ENCODE data around the gene DSE.

The DSE gene

DNA sequence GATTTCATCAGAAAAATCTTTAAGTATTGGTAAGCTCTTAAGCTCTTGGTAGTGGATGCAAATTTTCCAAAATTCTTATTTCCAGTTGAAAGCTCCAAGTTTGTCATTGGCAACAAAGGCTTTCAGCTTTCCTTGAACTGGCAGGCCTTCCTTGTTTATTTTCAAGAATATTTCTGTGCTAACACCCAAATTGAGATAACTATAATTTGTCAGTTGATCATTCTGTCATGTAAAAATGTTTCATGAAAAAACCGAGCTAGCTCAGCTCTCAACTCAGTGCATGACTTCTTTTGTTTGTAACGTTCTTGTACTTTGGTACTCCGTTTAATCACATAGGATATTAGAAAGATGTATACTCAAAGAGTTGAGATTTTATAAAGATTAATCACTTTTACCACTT lies 51.5 kb downstream of the DSE start:
- Histone ChIP-seq H3K27me3 (ENCODE audit: control insufficient read depth in 1 of 2, insufficient read depth in 2 of 2, low read length in 2 of 2) (no peaks in the 10 kb centered on the region), H3K27ac (ENCODE audit: low read depth, low read length) (no peak overlapping the region), H3K36me3 (ENCODE audit: control insufficient read depth in 1 of 2, insufficient read depth in 2 of 2, low read length in 2 of 2) (no peaks in the 10 kb centered on the region), H3K4me3 (ENCODE audit: low read depth in 1 of 2, low read length in 2 of 2) (no peak overlapping the region), H3K4me1 (ENCODE audit: control insufficient read depth in 1 of 2, insufficient read depth in 2 of 2, low read length in 2 of 2) (no peaks in the 10 kb centered on the region), H3K9ac (ENCODE audit: low read depth in 1 of 2, low read length in 2 of 2) (no peak overlapping the region), H3K9me3 (ENCODE audit: control insufficient read depth in 1 of 2, low read length in 2 of 2) (no peaks in the 10 kb centered on the region)

GRCh38 chr6:116424001-116424400 lies 53.3 kb downstream of the DSE start:
- H3K4me3 ChIP-seq (ENCODE audit: low read depth in 1 of 2, low read length in 2 of 2) = no peak overlapping the region
- H3K36me3 ChIP-seq (ENCODE audit: control insufficient read depth in 1 of 2, insufficient read depth in 2 of 2, low read length in 2 of 2) = peaks cover 0 to 3% of the 10 kb centered on the region in 2 donors
- H3K4me1 ChIP-seq (ENCODE audit: control insufficient read depth in 1 of 2, insufficient read depth in 2 of 2, low read length in 2 of 2) = no peaks in the 10 kb centered on the region
- no peaks in the 10 kb centered on the region for H3K9me3 ChIP-seq (ENCODE audit: control insufficient read depth in 1 of 2, low read length in 2 of 2)
- H3K27ac ChIP-seq (ENCODE audit: low read depth, low read length) = no peak overlapping the region
- no peak overlapping the region for H3K9ac ChIP-seq (ENCODE audit: low read depth in 1 of 2, low read length in 2 of 2)
- no peaks in the 10 kb centered on the region for H3K27me3 ChIP-seq (ENCODE audit: control insufficient read depth in 1 of 2, insufficient read depth in 2 of 2, low read length in 2 of 2)

DNA sequence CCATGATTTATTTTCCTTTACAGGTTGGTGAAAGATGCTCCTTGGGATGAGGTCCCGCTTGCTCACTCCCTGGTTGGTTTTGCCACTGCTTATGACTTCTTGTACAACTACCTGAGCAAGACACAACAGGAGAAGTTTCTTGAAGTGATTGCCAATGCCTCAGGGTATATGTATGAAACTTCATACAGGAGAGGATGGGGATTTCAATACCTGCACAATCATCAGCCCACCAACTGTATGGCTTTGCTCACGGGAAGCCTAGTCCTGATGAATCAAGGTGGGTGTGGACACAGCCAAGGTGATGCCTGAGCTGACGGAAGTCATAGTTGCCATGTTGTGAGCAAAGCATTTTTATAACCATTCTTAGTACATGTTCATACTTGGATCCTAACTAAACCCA lies 55.8 kb downstream of the DSE start:
- Histone ChIP-seq H3K4me3 (ENCODE audit: low read depth in 1 of 2, low read length in 2 of 2) (no peak overlapping the region), H3K36me3 (ENCODE audit: control insufficient read depth in 1 of 2, insufficient read depth in 2 of 2, low read length in 2 of 2) (peaks cover 0 to 10% of the 10 kb centered on the region in 2 donors), H3K9me3 (ENCODE audit: control insufficient read depth in 1 of 2, low read length in 2 of 2) (no peaks in the 10 kb centered on the region), H3K27me3 (ENCODE audit: control insufficient read depth in 1 of 2, insufficient read depth in 2 of 2, low read length in 2 of 2) (no peaks in the 10 kb centered on the region), H3K27ac (ENCODE audit: low read depth, low read length) (no peak overlapping the region), H3K4me1 (ENCODE audit: control insufficient read depth in 1 of 2, insufficient read depth in 2 of 2, low read length in 2 of 2) (no peaks in the 10 kb centered on the region), H3K9ac (ENCODE audit: low read depth in 1 of 2, low read length in 2 of 2) (no peak overlapping the region)

GRCh38 chr6:116429111-116429510 lies 58.4 kb downstream of the DSE start:
- H3K27ac ChIP-seq (ENCODE audit: low read depth, low read length) = no peak overlapping the region
- no peak overlapping the region for H3K9ac ChIP-seq (ENCODE audit: low read depth in 1 of 2, low read length in 2 of 2)
- H3K4me1 ChIP-seq (ENCODE audit: control insufficient read depth in 1 of 2, insufficient read depth in 2 of 2, low read length in 2 of 2) = no peaks in the 10 kb centered on the region
- no peaks in the 10 kb centered on the region for H3K9me3 ChIP-seq (ENCODE audit: control insufficient read depth in 1 of 2, low read length in 2 of 2)
- no peaks in the 10 kb centered on the region for H3K27me3 ChIP-seq (ENCODE audit: control insufficient read depth in 1 of 2, insufficient read depth in 2 of 2, low read length in 2 of 2)
- no peak overlapping the region for H3K4me3 ChIP-seq (ENCODE audit: low read depth in 1 of 2, low read length in 2 of 2)
- peaks cover 4 to 12% of the 10 kb centered on the region in 2 donors for H3K36me3 ChIP-seq (ENCODE audit: control insufficient read depth in 1 of 2, insufficient read depth in 2 of 2, low read length in 2 of 2)

DNA sequence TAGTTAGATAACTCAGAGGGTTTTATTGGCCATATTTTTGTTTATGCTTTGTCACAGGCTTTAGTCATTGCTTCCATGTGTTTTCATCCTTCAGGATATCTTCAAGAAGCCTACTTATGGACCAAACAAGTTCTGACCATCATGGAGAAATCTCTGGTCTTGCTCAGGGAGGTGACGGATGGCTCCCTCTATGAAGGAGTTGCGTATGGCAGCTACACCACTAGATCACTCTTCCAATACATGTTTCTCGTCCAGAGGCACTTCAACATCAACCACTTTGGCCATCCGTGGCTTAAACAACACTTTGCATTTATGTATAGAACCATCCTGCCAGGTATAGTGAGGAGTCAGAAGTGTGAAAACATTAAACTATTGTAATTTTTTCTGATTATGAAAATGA lies 60.1 kb downstream of the DSE start:
- no peaks in the 10 kb centered on the region for H3K27me3 ChIP-seq (ENCODE audit: control insufficient read depth in 1 of 2, insufficient read depth in 2 of 2, low read length in 2 of 2)
- H3K36me3 ChIP-seq (ENCODE audit: control insufficient read depth in 1 of 2, insufficient read depth in 2 of 2, low read length in 2 of 2) = peaks cover 4 to 12% of the 10 kb centered on the region in 2 donors
- no peak overlapping the region for H3K9ac ChIP-seq (ENCODE audit: low read depth in 1 of 2, low read length in 2 of 2)
- no peak overlapping the region for H3K27ac ChIP-seq (ENCODE audit: low read depth, low read length)
- no peak overlapping the region for H3K4me3 ChIP-seq (ENCODE audit: low read depth in 1 of 2, low read length in 2 of 2)
- H3K4me1 ChIP-seq (ENCODE audit: control insufficient read depth in 1 of 2, insufficient read depth in 2 of 2, low read length in 2 of 2) = peaks cover 0 to 6% of the 10 kb centered on the region in 2 donors
- no peaks in the 10 kb centered on the region for H3K9me3 ChIP-seq (ENCODE audit: control insufficient read depth in 1 of 2, low read length in 2 of 2)

DNA sequence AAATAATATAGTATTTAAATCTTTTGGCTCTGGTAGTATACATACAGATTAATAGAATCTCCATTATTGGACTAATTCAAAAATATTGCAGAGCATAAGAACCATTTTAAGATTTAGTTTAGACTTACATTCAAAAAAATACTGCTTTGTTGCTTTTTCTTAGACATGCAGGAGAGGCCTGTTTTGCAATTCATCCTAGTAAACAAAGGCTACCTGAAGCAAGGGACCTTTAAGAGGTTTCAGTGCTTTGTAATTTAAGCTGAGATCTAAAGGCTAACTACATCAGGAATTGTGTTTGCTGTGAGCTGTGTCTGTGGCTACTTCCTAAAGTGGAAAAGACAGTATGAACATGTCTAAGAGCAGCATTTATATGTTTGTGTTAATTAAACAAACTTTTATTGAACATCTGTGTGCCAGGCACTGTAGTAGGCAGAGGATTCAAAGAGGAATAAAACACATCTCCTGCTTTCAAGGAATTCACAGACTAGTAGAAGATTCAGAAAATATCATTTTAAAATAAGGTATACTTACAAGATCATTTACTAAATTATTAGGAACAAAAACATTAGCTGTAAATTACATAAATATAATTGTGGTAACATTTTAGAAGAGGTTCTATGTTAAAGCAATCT lies 61.3 kb downstream of the DSE start:
- H3K4me3 ChIP-seq (ENCODE audit: low read depth in 1 of 2, low read length in 2 of 2) = no peak overlapping the region
- no peak overlapping the region for H3K27ac ChIP-seq (ENCODE audit: low read depth, low read length)
- no peaks in the 10 kb centered on the region for H3K9me3 ChIP-seq (ENCODE audit: control insufficient read depth in 1 of 2, low read length in 2 of 2)
- no peaks in the 10 kb centered on the region for H3K27me3 ChIP-seq (ENCODE audit: control insufficient read depth in 1 of 2, insufficient read depth in 2 of 2, low read length in 2 of 2)
- peaks cover 0 to 6% of the 10 kb centered on the region in 2 donors for H3K4me1 ChIP-seq (ENCODE audit: control insufficient read depth in 1 of 2, insufficient read depth in 2 of 2, low read length in 2 of 2)
- H3K36me3 ChIP-seq (ENCODE audit: control insufficient read depth in 1 of 2, insufficient read depth in 2 of 2, low read length in 2 of 2) = peaks cover 4 to 12% of the 10 kb centered on the region in 2 donors
- H3K9ac ChIP-seq (ENCODE audit: low read depth in 1 of 2, low read length in 2 of 2) = no peak overlapping the region

GRCh38 chr6:116433206-116433712 lies 62.5 kb downstream of the DSE start:
- Histone ChIP-seq H3K36me3 (ENCODE audit: control insufficient read depth in 1 of 2, insufficient read depth in 2 of 2, low read length in 2 of 2) (peaks cover 4 to 12% of the 10 kb centered on the region in 2 donors), H3K9me3 (ENCODE audit: control insufficient read depth in 1 of 2, low read length in 2 of 2) (no peaks in the 10 kb centered on the region), H3K4me1 (ENCODE audit: control insufficient read depth in 1 of 2, insufficient read depth in 2 of 2, low read length in 2 of 2) (peaks cover 0 to 6% of the 10 kb centered on the region in 2 donors), H3K4me3 (ENCODE audit: low read depth in 1 of 2, low read length in 2 of 2) (no peak overlapping the region), H3K27me3 (ENCODE audit: control insufficient read depth in 1 of 2, insufficient read depth in 2 of 2, low read length in 2 of 2) (no peaks in the 10 kb centered on the region), H3K9ac (ENCODE audit: low read depth in 1 of 2, low read length in 2 of 2) (no peak overlapping the region), H3K27ac (ENCODE audit: low read depth, low read length) (no peak overlapping the region)

- Histone ChIP-seq H3K4me3 (ENCODE audit: low read depth in 1 of 2, low read length in 2 of 2) (no peak overlapping the region), H3K9ac (ENCODE audit: low read depth in 1 of 2, low read length in 2 of 2) (no peak overlapping the region), H3K4me1 (ENCODE audit: control insufficient read depth in 1 of 2, insufficient read depth in 2 of 2, low read length in 2 of 2) (peaks cover 0 to 6% of the 10 kb centered on the region in 2 donors), H3K27ac (ENCODE audit: low read depth, low read length) (no peak overlapping the region), H3K9me3 (ENCODE audit: control insufficient read depth in 1 of 2, low read length in 2 of 2) (no peaks in the 10 kb centered on the region), H3K27me3 (ENCODE audit: control insufficient read depth in 1 of 2, insufficient read depth in 2 of 2, low read length in 2 of 2) (no peaks in the 10 kb centered on the region), H3K36me3 (ENCODE audit: control insufficient read depth in 1 of 2, insufficient read depth in 2 of 2, low read length in 2 of 2) (peaks cover 4 to 7% of the 10 kb centered on the region in 2 donors)
Observed at GRCh38 chr6:116434056-116434725, 63.4 kb downstream of the DSE start.

DNA sequence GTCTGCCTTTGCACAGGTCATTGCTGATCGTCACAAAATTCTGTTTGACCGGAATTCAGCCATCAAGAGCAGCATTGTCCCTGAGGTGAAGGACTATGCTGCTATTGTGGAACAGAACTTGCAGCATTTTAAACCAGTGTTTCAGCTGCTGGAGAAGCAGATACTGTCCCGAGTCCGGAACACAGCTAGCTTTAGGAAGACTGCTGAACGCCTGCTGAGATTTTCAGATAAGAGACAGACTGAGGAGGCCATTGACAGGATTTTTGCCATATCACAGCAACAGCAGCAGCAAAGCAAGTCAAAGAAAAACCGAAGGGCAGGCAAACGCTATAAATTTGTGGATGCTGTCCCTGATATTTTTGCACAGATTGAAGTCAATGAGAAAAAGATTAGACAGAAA lies 65.8 kb downstream of the DSE start:
- Histone ChIP-seq H3K9me3 (ENCODE audit: control insufficient read depth in 1 of 2, low read length in 2 of 2) (no peaks in the 10 kb centered on the region), H3K36me3 (ENCODE audit: control insufficient read depth in 1 of 2, insufficient read depth in 2 of 2, low read length in 2 of 2) (peaks cover 2 to 4% of the 10 kb centered on the region in 2 donors), H3K27ac (ENCODE audit: low read depth, low read length) (no peak overlapping the region), H3K4me3 (ENCODE audit: low read depth in 1 of 2, low read length in 2 of 2) (no peak overlapping the region), H3K4me1 (ENCODE audit: control insufficient read depth in 1 of 2, insufficient read depth in 2 of 2, low read length in 2 of 2) (peaks cover 0 to 6% of the 10 kb centered on the region in 2 donors), H3K27me3 (ENCODE audit: control insufficient read depth in 1 of 2, insufficient read depth in 2 of 2, low read length in 2 of 2) (no peaks in the 10 kb centered on the region), H3K9ac (ENCODE audit: low read depth in 1 of 2, low read length in 2 of 2) (no peak overlapping the region)

- H3K27ac ChIP-seq (ENCODE audit: low read depth, low read length) = no peak overlapping the region
- no peaks in the 10 kb centered on the region for H3K27me3 ChIP-seq (ENCODE audit: control insufficient read depth in 1 of 2, insufficient read depth in 2 of 2, low read length in 2 of 2)
- H3K9ac ChIP-seq (ENCODE audit: low read depth in 1 of 2, low read length in 2 of 2) = no peak overlapping the region
- H3K9me3 ChIP-seq (ENCODE audit: control insufficient read depth in 1 of 2, low read length in 2 of 2) = no peaks in the 10 kb centered on the region
- peaks cover 0 to 6% of the 10 kb centered on the region in 2 donors for H3K4me1 ChIP-seq (ENCODE audit: control insufficient read depth in 1 of 2, insufficient read depth in 2 of 2, low read length in 2 of 2)
- peaks cover 0 to 4% of the 10 kb centered on the region in 2 donors for H3K36me3 ChIP-seq (ENCODE audit: control insufficient read depth in 1 of 2, insufficient read depth in 2 of 2, low read length in 2 of 2)
- no peak overlapping the region for H3K4me3 ChIP-seq (ENCODE audit: low read depth in 1 of 2, low read length in 2 of 2)
Observed at GRCh38 chr6:116437656-116438055, 66.9 kb downstream of the DSE start.

All from duodenal mucosa (tissue), 2 donors.